K562 (cell line): ENCODE measurements around the gene SH3GLB2. TPM values are rescaled to one million over a fixed set of nuclear protein-coding genes. Genes with fewer than 3 reads are reported as not detected.
A peak's percentile ranks its signal among the peaks of the same experiment; 100 is the strongest.
"Not testable (repeated sequence)": the region's sequence is repeated elsewhere in the genome, so short reads cannot be mapped to it uniquely, and the experiment has no call there.

Experiments used
- AFF1 ChIP-seq, 2 experiments: fragments of 450-650 bp; IDR thresholded peaks; 2 replicates each; pipeline ENCODE4 v1.6.1; 2018; ENCODE audit warnings: mild to moderate bottlenecking in 2 of 2, low read depth in 1 of 2; ENCODE audit not compliant: partially characterized antibody in 2 of 2
- ARID1B ChIP-seq: fragments of 450-650 bp; IDR thresholded peaks from 2 replicates; pipeline ENCODE4 v1.6.1; 2016; ENCODE audit warnings: antibody characterized with exemption, mild to moderate bottlenecking, inconsistent platforms
- BCOR ChIP-seq: fragments of 450-650 bp; IDR thresholded peaks from 2 replicates; pipeline ENCODE4 v1.6.1; 2016
- CC2D1A ChIP-seq: fragments of 450-650 bp; IDR thresholded peaks from 2 replicates; pipeline ENCODE4 v1.6.1; 2017; ENCODE audit warnings: mild to moderate bottlenecking
- ID3 ChIP-seq, 2 experiments: fragments of 250-450 bp in 1 of 2; fragments of 450-650 bp in 1 of 2; sonication (Bioruptor Pico) in 1 of 2; IDR thresholded peaks; 2 replicates each; pipeline versions ENCODE4 v1.6.1 to v1.8.0; 2016 to 2021; ENCODE audit warnings: mild to moderate bottlenecking in 2 of 2, moderate library complexity in 2 of 2, missing compliant biosample characterization in 1 of 2, missing genetic modification characterization in 1 of 2
- KDM1A ChIP-seq, 2 experiments: fragments of 450-650 bp; IDR thresholded peaks; 2 replicates each; pipeline ENCODE4 v1.6.1; 2016; ENCODE audit warnings: mild to moderate bottlenecking in 2 of 2
- MAZ ChIP-seq, 2 experiments: fragments of 450-650 bp in 1 of 2; sonication (generic) in 1 of 2; formaldehyde crosslinking; IDR thresholded peaks in 1 of 2; conservative IDR thresholded peaks in 1 of 2; 2 replicates each; pipeline versions ENCODE4 v1.4.0 to v1.5.0; 2020; ENCODE audit warnings: mild to moderate bottlenecking in 1 of 2, missing genetic modification reagents in 1 of 2
- NKRF ChIP-seq: fragments of 450-650 bp; IDR thresholded peaks from 2 replicates; pipeline ENCODE4 v1.6.1; 2016; ENCODE audit warnings: borderline replicate concordance
- SMARCA4 ChIP-seq: fragments of 450-650 bp; IDR thresholded peaks from 2 replicates; pipeline ENCODE4 v1.6.1; 2016
- YY1 ChIP-seq, 3 experiments: IDR thresholded peaks; 2 replicates each; pipeline ENCODE4 v1.6.1; 2011; ENCODE audit warnings: low read length in 2 of 3, mild to moderate bottlenecking in 2 of 3, moderate library complexity in 2 of 3, borderline replicate concordance in 1 of 3, control low read depth in 1 of 3, low read depth in 1 of 3; ENCODE audit not compliant: insufficient read depth in 3 of 3, insufficient replicate concordance in 2 of 3, control insufficient read depth in 1 of 3, insufficient read length in 1 of 3; ENCODE audit errors: extremely low read depth in 1 of 3
- ZNF445 ChIP-seq: fragments of 250-450 bp; sonication (Bioruptor Pico); IDR thresholded peaks from 2 replicates; pipeline ENCODE4 v1.4.0; 2020; ENCODE audit warnings: low read depth, mild to moderate bottlenecking, moderate library complexity
- polyA plus RNA-seq, 8 experiments: library from polyadenylated mRNA; depleted of rRNA in 4 of 8; stranded (reverse) in 5 of 8; unstranded in 3 of 8; fragments of >200 nt; fragmentation: Nextera tagmentation in 2 of 8; fragmentation: Illumina TruSeq in 1 of 8; extraction: Ambion mirVana in 2 of 8; extraction: Trizol in 1 of 8; gene quantifications; 2 replicates each; pipeline versions ENCODE4 v1.2.1 to v1.2.3, GENCODE V29; 2011 to 2014; ENCODE audit warnings: inconsistent platforms in 1 of 8, missing spikeins in 1 of 8
- total RNA-seq, 7 experiments: library from RNA; depleted of rRNA in 6 of 7; stranded (reverse); fragments of >200 nt in 6 of 7; fragmentation: Illumina TruSeq in 2 of 7; extraction: Trizol in 2 of 7; gene quantifications; 2 replicates each; pipeline versions ENCODE4 v1.2.1 to v1.2.3, GENCODE V29; 2011 to 2021; ENCODE audit warnings: low replicate concordance in 1 of 7
- TF ChIP-seq, protein P1 (sequence below): fragments of 450-650 bp; IDR thresholded peaks from 2 replicates; pipeline ENCODE4 v1.6.1; 2016; ENCODE audit warnings: low read depth, mild to moderate bottlenecking, moderate library complexity

The SH3GLB2 gene
- total and polyA plus RNA-seq, 9 of the 15 experiments (the other 6 are each of a cell fraction or from before 2014, with no cell fraction given) = 0.20 to 118 (median 58.8) TPM

DNA sequence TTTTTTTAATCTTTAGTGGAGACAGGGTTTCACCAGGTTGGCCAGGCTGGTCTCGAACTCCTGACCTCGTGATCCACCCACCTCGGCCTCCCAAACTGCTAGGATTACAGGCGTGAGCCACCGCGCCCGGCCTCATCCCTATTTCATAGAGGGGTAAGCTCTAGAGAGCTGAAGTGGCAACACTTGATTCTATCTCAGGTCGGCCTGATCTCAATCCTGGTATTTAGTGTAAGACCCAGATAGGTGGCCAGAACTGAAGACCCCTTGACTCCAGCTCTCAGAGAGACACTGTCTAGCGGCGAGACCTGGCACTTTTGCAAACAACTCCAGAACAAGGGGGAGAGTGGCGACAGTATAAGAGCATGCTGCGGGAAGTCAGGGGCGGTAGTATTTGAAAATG, 7.7 kb upstream of the SH3GLB2 start (continued):
- TF ChIP-seq AFF1 (IDR thresholded peaks at IDR 0.05; ENCODE audit: low read depth in 1 of 2, partially characterized antibody in 2 of 2) = peak in 1 of 2 experiments; percentile 22
- TF ChIP-seq KDM1A (IDR thresholded peaks at IDR 0.05) = peak; percentile 21 to 49; a peak in 2 of 4 replicates
- TF ChIP-seq CC2D1A = 0 out of 2 replicates have a peak, but pooled peaks have one; percentile 20
- TF ChIP-seq NKRF = peak; percentile 32; the same call in 1 of the 2 replicates
- peak; percentile 19; the same call in 1 of the 2 replicates for TF ChIP-seq ZNF445 (CRISPR knock-in tag)
- TF ChIP-seq MAZ (CRISPR knock-in tag; conservative IDR thresholded peaks at IDR 0.05 in 1 of 2, IDR thresholded peaks at IDR 0.05 in 1 of 2) = peak in 1 of 2 experiments; percentile 12; a peak in 1 of 4 replicates
- peak; percentile 85 for TF ChIP-seq BCOR
- peak in 1 of 3 experiments; percentile 27 for TF ChIP-seq YY1 (IDR thresholded peaks at IDR 0.05; ENCODE audit: borderline replicate concordance in 1 of 3, control insufficient read depth in 1 of 3, extremely low read depth in 1 of 3, insufficient read depth in 3 of 3, insufficient read length in 1 of 3, insufficient replicate concordance in 2 of 3, low read depth in 1 of 3, low read length in 2 of 3)
- not testable (repeated sequence) for TF ChIP-seq ID3 (CRISPR knock-in tag; IDR thresholded peaks at IDR 0.05)
- TF ChIP-seq ID3 (tag; IDR thresholded peaks at IDR 0.05) = peak; percentile 17; the same call in 1 of the 2 replicates
- 0 out of 2 replicates have a peak, but pooled peaks have one; percentile 2 for TF ChIP-seq ARID1B
- 0 out of 2 replicates have a peak, but pooled peaks have one; percentile 32 for TF ChIP-seq SMARCA4
- TF ChIP-seq, protein P1, sequence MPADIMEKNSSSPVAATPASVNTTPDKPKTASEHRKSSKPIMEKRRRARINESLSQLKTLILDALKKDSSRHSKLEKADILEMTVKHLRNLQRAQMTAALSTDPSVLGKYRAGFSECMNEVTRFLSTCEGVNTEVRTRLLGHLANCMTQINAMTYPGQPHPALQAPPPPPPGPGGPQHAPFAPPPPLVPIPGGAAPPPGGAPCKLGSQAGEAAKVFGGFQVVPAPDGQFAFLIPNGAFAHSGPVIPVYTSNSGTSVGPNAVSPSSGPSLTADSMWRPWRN = 0 out of 2 replicates have a peak, but pooled peaks have one; percentile 8
- TF ChIP-seq, all 486 proteins: peak for 25; not testable (repeated sequence) for 461
